ENCODE results near the gene PRKCE.
A peak's percentile ranks its signal among the peaks of the same experiment; 100 is the strongest.

The PRKCE gene

DNA sequence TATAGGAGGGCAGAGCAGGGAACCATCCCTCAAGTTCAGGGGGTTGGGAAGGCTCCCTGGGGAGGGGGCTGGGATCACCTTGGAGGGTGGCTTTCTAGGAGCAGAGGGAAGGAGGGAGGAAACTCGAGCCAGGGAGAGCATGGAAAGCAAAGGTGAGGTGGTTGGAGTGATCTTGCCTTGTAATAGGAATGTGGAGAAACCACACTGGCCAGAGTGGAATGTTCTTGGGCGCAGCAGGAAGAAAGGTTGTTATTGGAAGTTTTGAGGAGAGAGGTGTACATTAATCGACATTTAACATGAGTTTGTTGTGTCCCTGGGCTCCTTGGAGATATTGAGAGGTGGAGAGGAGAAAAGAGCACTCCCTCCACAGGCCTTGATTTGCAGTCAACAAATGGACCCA is 272.2 kb downstream of the PRKCE start:
- no peaks in the 10 kb centered on the region for H3K36me3 ChIP-seq (ENCODE audit: control insufficient read depth in 1 of 2, insufficient read depth in 2 of 2, low read length in 2 of 2)
- H3K27me3 ChIP-seq (ENCODE audit: low read depth, low read length) = no peaks in the 10 kb centered on the region
- H3K4me1 ChIP-seq (ENCODE audit: control insufficient read depth in 1 of 2, insufficient read depth in 2 of 2, low read length in 2 of 2) = peaks cover 10 to 11% of the 10 kb centered on the region in 2 donors
- H3K9me3 ChIP-seq (ENCODE audit: control insufficient read depth in 1 of 2, low read length in 2 of 2) = no peaks in the 10 kb centered on the region
- H3K27ac ChIP-seq (ENCODE audit: low read length) = no peak overlapping the region
- no peak overlapping the region for H3K4me3 ChIP-seq (ENCODE audit: low read depth in 1 of 2, low read length in 2 of 2)

DNA sequence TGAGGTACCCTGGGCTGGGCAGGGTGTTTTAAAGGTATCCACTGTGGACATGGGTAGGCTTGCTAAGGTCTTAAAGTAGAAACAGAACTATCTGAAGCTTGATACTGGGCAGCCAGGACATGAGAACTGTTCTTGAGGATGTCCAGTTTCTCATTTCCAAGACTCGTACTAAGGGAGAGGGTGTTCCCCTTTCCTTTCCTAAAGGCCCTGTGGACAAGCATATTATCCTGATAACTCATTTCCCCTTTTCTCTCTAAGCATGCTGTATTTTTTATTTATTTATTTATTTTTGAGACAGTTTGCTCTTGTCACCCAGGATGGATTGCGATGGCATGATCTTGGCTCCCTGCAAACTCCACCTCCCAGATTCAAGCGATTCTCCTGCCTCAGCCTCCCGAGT is 273.6 kb downstream of the PRKCE start:
- H3K27ac ChIP-seq (ENCODE audit: low read length) = no peak overlapping the region
- no peaks in the 10 kb centered on the region for H3K27me3 ChIP-seq (ENCODE audit: low read depth, low read length)
- no peaks in the 10 kb centered on the region for H3K36me3 ChIP-seq (ENCODE audit: control insufficient read depth in 1 of 2, insufficient read depth in 2 of 2, low read length in 2 of 2)
- peaks cover 4 to 6% of the 10 kb centered on the region in 2 donors for H3K4me1 ChIP-seq (ENCODE audit: control insufficient read depth in 1 of 2, insufficient read depth in 2 of 2, low read length in 2 of 2)
- no peak overlapping the region for H3K4me3 ChIP-seq (ENCODE audit: low read depth in 1 of 2, low read length in 2 of 2)
- no peaks in the 10 kb centered on the region for H3K9me3 ChIP-seq (ENCODE audit: control insufficient read depth in 1 of 2, low read length in 2 of 2)

GRCh38 chr2:45925636-45926366 is 274.3 kb downstream of the PRKCE start:
- H3K36me3 ChIP-seq (ENCODE audit: control insufficient read depth in 1 of 2, insufficient read depth in 2 of 2, low read length in 2 of 2) = no peaks in the 10 kb centered on the region
- peaks cover 4 to 6% of the 10 kb centered on the region in 2 donors for H3K4me1 ChIP-seq (ENCODE audit: control insufficient read depth in 1 of 2, insufficient read depth in 2 of 2, low read length in 2 of 2)
- no peak overlapping the region for H3K27ac ChIP-seq (ENCODE audit: low read length)
- H3K4me3 ChIP-seq (ENCODE audit: low read depth in 1 of 2, low read length in 2 of 2) = no peak overlapping the region
- H3K9me3 ChIP-seq (ENCODE audit: control insufficient read depth in 1 of 2, low read length in 2 of 2) = no peaks in the 10 kb centered on the region
- no peaks in the 10 kb centered on the region for H3K27me3 ChIP-seq (ENCODE audit: low read depth, low read length)

- H3K4me3 ChIP-seq (ENCODE audit: low read depth in 1 of 2, low read length in 2 of 2) = no peak overlapping the region
- no peak overlapping the region for H3K27ac ChIP-seq (ENCODE audit: low read length)
- peaks cover 4 to 6% of the 10 kb centered on the region in 2 donors for H3K4me1 ChIP-seq (ENCODE audit: control insufficient read depth in 1 of 2, insufficient read depth in 2 of 2, low read length in 2 of 2)
- H3K27me3 ChIP-seq (ENCODE audit: low read depth, low read length) = no peaks in the 10 kb centered on the region
- no peaks in the 10 kb centered on the region for H3K36me3 ChIP-seq (ENCODE audit: control insufficient read depth in 1 of 2, insufficient read depth in 2 of 2, low read length in 2 of 2)
- H3K9me3 ChIP-seq (ENCODE audit: control insufficient read depth in 1 of 2, low read length in 2 of 2) = no peaks in the 10 kb centered on the region
Observed at GRCh38 chr2:45928946-45929345, 277.5 kb downstream of the PRKCE start.

GRCh38 chr2:45929674-45930395 is 278.4 kb downstream of the PRKCE start:
- H3K4me1 ChIP-seq (ENCODE audit: control insufficient read depth in 1 of 2, insufficient read depth in 2 of 2, low read length in 2 of 2) = peaks cover 4 to 6% of the 10 kb centered on the region in 2 donors
- H3K27me3 ChIP-seq (ENCODE audit: low read depth, low read length) = no peaks in the 10 kb centered on the region
- H3K36me3 ChIP-seq (ENCODE audit: control insufficient read depth in 1 of 2, insufficient read depth in 2 of 2, low read length in 2 of 2) = no peaks in the 10 kb centered on the region
- no peak overlapping the region for H3K27ac ChIP-seq (ENCODE audit: low read length)
- H3K4me3 ChIP-seq (ENCODE audit: low read depth in 1 of 2, low read length in 2 of 2) = no peak overlapping the region
- H3K9me3 ChIP-seq (ENCODE audit: control insufficient read depth in 1 of 2, low read length in 2 of 2) = no peaks in the 10 kb centered on the region

- Histone ChIP-seq H3K4me3 (ENCODE audit: low read depth in 1 of 2, low read length in 2 of 2) (no peak overlapping the region), H3K36me3 (ENCODE audit: control insufficient read depth in 1 of 2, insufficient read depth in 2 of 2, low read length in 2 of 2) (no peaks in the 10 kb centered on the region), H3K4me1 (ENCODE audit: control insufficient read depth in 1 of 2, insufficient read depth in 2 of 2, low read length in 2 of 2) (peaks cover 4 to 6% of the 10 kb centered on the region in 2 donors), H3K9me3 (ENCODE audit: control insufficient read depth in 1 of 2, low read length in 2 of 2) (no peaks in the 10 kb centered on the region), H3K27ac (ENCODE audit: low read length) (no peak overlapping the region), H3K27me3 (ENCODE audit: low read depth, low read length) (no peaks in the 10 kb centered on the region)
Observed at GRCh38 chr2:45930396-45930792, 278.9 kb downstream of the PRKCE start.

DNA sequence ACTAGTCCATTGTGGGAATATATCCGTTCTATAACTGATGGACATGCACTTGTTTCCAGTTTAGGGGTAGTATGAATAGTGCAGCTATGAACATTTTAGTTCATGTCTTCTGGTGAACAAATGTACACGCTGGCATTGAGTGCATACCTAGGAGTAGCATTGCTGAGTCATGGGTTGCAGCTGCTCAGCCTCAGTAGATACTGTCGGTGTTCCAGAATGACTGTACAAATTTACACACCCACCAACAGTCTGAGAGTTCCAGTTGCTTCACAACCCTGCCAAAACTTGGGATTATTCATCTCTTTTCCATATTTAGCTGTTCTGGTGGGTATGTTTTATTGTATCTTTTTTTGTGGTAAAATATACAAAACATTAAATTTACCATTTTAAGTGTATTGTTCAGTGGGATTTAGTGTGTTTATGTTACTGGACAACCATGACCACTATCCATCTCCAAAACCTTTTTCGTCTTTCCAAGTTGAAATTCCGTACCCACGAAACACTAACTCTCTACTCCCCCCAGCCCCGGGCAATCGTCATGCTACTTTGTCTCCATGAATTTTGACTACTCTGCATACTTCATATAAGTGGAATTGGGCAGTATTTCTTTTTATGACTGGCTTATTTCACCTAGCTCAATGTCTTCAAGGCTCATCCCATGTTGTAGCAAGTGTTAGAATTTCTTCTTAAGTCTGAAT is 281.0 kb downstream of the PRKCE start:
- Histone ChIP-seq H3K27ac (ENCODE audit: low read length) (no peak overlapping the region), H3K4me3 (ENCODE audit: low read depth in 1 of 2, low read length in 2 of 2) (no peak overlapping the region), H3K27me3 (ENCODE audit: low read depth, low read length) (no peaks in the 10 kb centered on the region), H3K4me1 (ENCODE audit: control insufficient read depth in 1 of 2, insufficient read depth in 2 of 2, low read length in 2 of 2) (peaks cover 0 to 6% of the 10 kb centered on the region in 2 donors), H3K9me3 (ENCODE audit: control insufficient read depth in 1 of 2, low read length in 2 of 2) (no peaks in the 10 kb centered on the region), H3K36me3 (ENCODE audit: control insufficient read depth in 1 of 2, insufficient read depth in 2 of 2, low read length in 2 of 2) (no peaks in the 10 kb centered on the region)

- H3K9me3 ChIP-seq (ENCODE audit: control insufficient read depth in 1 of 2, low read length in 2 of 2) = no peaks in the 10 kb centered on the region
- H3K27ac ChIP-seq (ENCODE audit: low read length) = no peak overlapping the region
- H3K4me1 ChIP-seq (ENCODE audit: control insufficient read depth in 1 of 2, insufficient read depth in 2 of 2, low read length in 2 of 2) = peaks cover 0 to 4% of the 10 kb centered on the region in 2 donors
- no peaks in the 10 kb centered on the region for H3K36me3 ChIP-seq (ENCODE audit: control insufficient read depth in 1 of 2, insufficient read depth in 2 of 2, low read length in 2 of 2)
- no peaks in the 10 kb centered on the region for H3K27me3 ChIP-seq (ENCODE audit: low read depth, low read length)
- no peak overlapping the region for H3K4me3 ChIP-seq (ENCODE audit: low read depth in 1 of 2, low read length in 2 of 2)
Observed at GRCh38 chr2:45935791-45936622, 284.5 kb downstream of the PRKCE start.

DNA sequence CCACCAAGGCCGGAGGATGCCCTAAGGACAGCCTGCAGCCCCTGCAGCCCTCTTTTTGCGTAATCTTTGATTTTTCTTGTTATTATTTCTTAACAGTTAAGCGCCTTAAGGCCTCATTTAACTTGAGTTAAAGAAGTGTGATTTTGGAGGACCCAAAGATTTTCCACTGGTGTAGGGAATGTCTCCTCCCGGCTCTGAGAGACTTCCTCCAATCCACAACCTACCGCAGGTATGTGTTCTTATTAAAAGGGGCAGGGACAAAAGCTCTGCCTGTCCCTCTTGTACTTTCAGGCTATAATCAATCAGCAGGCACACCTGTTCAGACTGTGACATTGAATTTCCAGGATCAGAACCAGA is 285.1 kb downstream of the PRKCE start:
- no peak overlapping the region for H3K27ac ChIP-seq (ENCODE audit: low read length)

DNA sequence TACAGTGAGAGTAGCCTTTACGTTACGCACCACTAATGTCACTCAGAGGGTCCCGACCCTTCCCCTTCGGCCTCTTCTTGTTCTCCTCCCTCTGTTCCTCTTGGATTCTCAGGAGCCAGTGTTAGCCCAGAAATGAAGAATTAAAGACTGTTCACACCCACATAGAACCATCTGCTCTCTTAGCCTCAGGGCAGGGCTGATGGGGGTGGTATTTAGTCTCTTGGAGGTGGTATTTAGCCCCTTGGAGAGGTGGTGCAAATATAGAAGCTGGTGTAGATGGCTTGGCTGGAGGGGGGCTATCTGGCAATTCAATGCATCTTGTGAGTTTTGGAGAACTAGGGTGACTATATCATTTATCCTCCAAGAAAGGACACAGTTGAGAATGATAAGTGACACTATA is 286.5 kb downstream of the PRKCE start:
- H3K27me3 ChIP-seq (ENCODE audit: low read depth, low read length) = no peaks in the 10 kb centered on the region
- no peaks in the 10 kb centered on the region for H3K9me3 ChIP-seq (ENCODE audit: control insufficient read depth in 1 of 2, low read length in 2 of 2)
- H3K4me1 ChIP-seq (ENCODE audit: control insufficient read depth in 1 of 2, insufficient read depth in 2 of 2, low read length in 2 of 2) = peaks cover 0 to 10% of the 10 kb centered on the region in 2 donors
- H3K36me3 ChIP-seq (ENCODE audit: control insufficient read depth in 1 of 2, insufficient read depth in 2 of 2, low read length in 2 of 2) = no peaks in the 10 kb centered on the region
- H3K27ac ChIP-seq (ENCODE audit: low read length) = peak overlapping the region; percentile 73
- no peak overlapping the region for H3K4me3 ChIP-seq (ENCODE audit: low read depth in 1 of 2, low read length in 2 of 2)

More for the DNA sequence above, 285.1 kb downstream of the PRKCE start:
- peaks cover 0 to 9% of the 10 kb centered on the region in 2 donors for H3K4me1 ChIP-seq (ENCODE audit: control insufficient read depth in 1 of 2, insufficient read depth in 2 of 2, low read length in 2 of 2)
- H3K27me3 ChIP-seq (ENCODE audit: low read depth, low read length) = no peaks in the 10 kb centered on the region
- H3K9me3 ChIP-seq (ENCODE audit: control insufficient read depth in 1 of 2, low read length in 2 of 2) = no peaks in the 10 kb centered on the region
- H3K4me3 ChIP-seq (ENCODE audit: low read depth in 1 of 2, low read length in 2 of 2) = no peak overlapping the region
- H3K36me3 ChIP-seq (ENCODE audit: control insufficient read depth in 1 of 2, insufficient read depth in 2 of 2, low read length in 2 of 2) = no peaks in the 10 kb centered on the region
